NK-92 treated with Interleukin-12 subunit alpha and Interleukin-12 subunit beta, amount 100 ng/mL, for 24 hours (cell line): Measurements from ENCODE around the gene EHBP1L1.
"Not testable (repeated sequence)": the region's sequence is repeated elsewhere in the genome, so short reads cannot be mapped to it uniquely, and the experiment has no call there.

ENCODE experiments used
- DNase-seq: peaks from one replicate; lab custom pipeline; 2025; lab: John Stamatoyannopoulos, UW

Gene EHBP1L1

GRCh38 chr11:65636108-65637031, 60.5 kb downstream of the EHBP1L1 start:
- DNase-seq: no peak

- no peak for DNase-seq
These were observed 61.2 kb downstream of the EHBP1L1 start for GRCh38 chr11:65637032-65637557.

- peak; percentile 61 for DNase-seq
These were observed 62.1 kb downstream of the EHBP1L1 start, which contains the start of gene SIPA1 for GRCh38 chr11:65637794-65638419. Gene SIPA1 (plus strand): TSS chr11:65638101. CDS start chr11:65640922, 2,821 bp downstream.

- DNase-seq: not testable (repeated sequence)
These were observed 63.4 kb downstream of the EHBP1L1 start for GRCh38 chr11:65639228-65639597.

GRCh38 chr11:65639623-65640482, 64.0 kb downstream of the EHBP1L1 start:
- peak; percentile 78 for DNase-seq

- DNase-seq: no peak
These were observed 64.8 kb downstream of the EHBP1L1 start for GRCh38 chr11:65640483-65641296.

- no peak for DNase-seq
These were observed 65.6 kb downstream of the EHBP1L1 start for GRCh38 chr11:65641297-65642013.
